ENCODE results near the gene MTM1. TPM values are rescaled to one million over a fixed set of nuclear protein-coding genes. Genes with fewer than 3 reads are reported as not detected.

Gene MTM1
- 3.8 and 4.5 TPM in 2 replicates for total RNA-seq (2014; rRNA removed; shearing (Covaris generic))

GRCh38 chrX:150568320-150569154 lies at the start of gene MTM1:
MTM1 (plus strand) TSS chrX:150568621; CDS start chrX:150592615, 23,994 bp downstream.

GRCh38 chrX:150692831-150693724 lies 124.7 kb downstream of the MTM1 start, which contains the start of gene MTMR1:
MTMR1 (plus strand) TSS chrX:150693396; CDS start chrX:150693531, 135 bp downstream.

Other genes with a start within 250 kb of the MTM1 start
- gene MAMLD1, start 205.3 kb upstream of the MTM1 start, total RNA-seq (2014; rRNA removed; shearing (Covaris generic)): 0.26 and 0.40 TPM in 2 replicates
- gene MTMR1, start 124.8 kb downstream of the MTM1 start, total RNA-seq (2014; rRNA removed; shearing (Covaris generic)): 23.6 and 33.8 TPM in 2 replicates